K562 (cell line): ENCODE results near the gene EML3. TPM values are rescaled to one million over a fixed set of nuclear protein-coding genes. Genes with fewer than 3 reads are reported as not detected.
A peak's percentile ranks its signal among the peaks of the same experiment; 100 is the strongest.

Source experiments
- MNT ChIP-seq, 2 experiments: fragments of 450-650 bp; conservative IDR thresholded peaks; 2 replicates each; pipeline ENCODE4 v1.6.1; 2017; ENCODE audit warnings: mild to moderate bottlenecking in 2 of 2, moderate library complexity in 2 of 2
- NR2C1 ChIP-seq, 2 experiments: fragments of 450-650 bp; IDR thresholded peaks; 2 replicates each; pipeline ENCODE4 v1.6.1; 2017; ENCODE audit warnings: mild to moderate bottlenecking in 2 of 2, antibody characterized with exemption in 1 of 2, inconsistent platforms in 1 of 2, missing compliant biosample characterization in 1 of 2, missing genetic modification characterization in 1 of 2
- VEZF1 ChIP-seq: fragments of 200-800 bp; sonication (Bioruptor generic); IDR thresholded peaks from 2 replicates; pipeline ENCODE4 v1.6.1; 2017; ENCODE audit warnings: missing genetic modification characterization, missing compliant biosample characterization
- ZBTB11 ChIP-seq, 3 experiments: fragments of 200-800 bp in 1 of 3; fragments of 250-450 bp in 1 of 3; fragments of 450-650 bp in 1 of 3; sonication (Bioruptor Pico) in 1 of 3; sonication (Bioruptor generic) in 1 of 3; formaldehyde crosslinking in 1 of 3; IDR thresholded peaks; 2 replicates each; pipeline versions ENCODE4 v1.6.1 to v1.8.0; 2016 to 2022; ENCODE audit warnings: mild to moderate bottlenecking in 2 of 3, missing genetic modification characterization in 2 of 3, missing compliant biosample characterization in 1 of 3, moderate library complexity in 1 of 3
- ZFX ChIP-seq: sonication (generic); formaldehyde crosslinking; IDR thresholded peaks from 2 replicates; pipeline ENCODE4 v1.8.0; 2022; ENCODE audit warnings: mild to moderate bottlenecking, missing genetic modification reagents, moderate library complexity
- polyA plus RNA-seq, 8 experiments: library from polyadenylated mRNA; depleted of rRNA in 4 of 8; stranded (reverse) in 5 of 8; unstranded in 3 of 8; fragments of >200 nt; fragmentation: Nextera tagmentation in 2 of 8; fragmentation: Illumina TruSeq in 1 of 8; extraction: Ambion mirVana in 2 of 8; extraction: Trizol in 1 of 8; gene quantifications; 2 replicates each; pipeline versions ENCODE4 v1.2.1 to v1.2.3, GENCODE V29; 2011 to 2014; ENCODE audit warnings: inconsistent platforms in 1 of 8, missing spikeins in 1 of 8
- total RNA-seq, 7 experiments: library from RNA; depleted of rRNA in 6 of 7; stranded (reverse); fragments of >200 nt in 6 of 7; fragmentation: Illumina TruSeq in 2 of 7; extraction: Trizol in 2 of 7; gene quantifications; 2 replicates each; pipeline versions ENCODE4 v1.2.1 to v1.2.3, GENCODE V29; 2011 to 2021; ENCODE audit warnings: low replicate concordance in 1 of 7

The EML3 gene
- total and polyA plus RNA-seq, 9 of the 15 experiments (the other 6 are each of a cell fraction or from before 2014, with no cell fraction given) = 0.32 to 90.5 (median 26.4) TPM

GRCh38 chr11:62621567-62622470 lies 9.2 kb upstream of the EML3 start, which contains the start of gene B3GAT3 (continued):
- TF ChIP-seq MNT (conservative IDR thresholded peaks at IDR 0.05) = peak; percentile 99 to 100
- peak; percentile 46; the same call in 1 of the 2 replicates for TF ChIP-seq ZFX (CRISPR knock-in tag)
- TF ChIP-seq NR2C1 (IDR thresholded peaks at IDR 0.05) = peak; percentile 60; the same call in 1 of the 2 replicates
- TF ChIP-seq NR2C1 (tag; IDR thresholded peaks at IDR 0.05) = peak; percentile 67; the same call in 1 of the 2 replicates
- TF ChIP-seq ZBTB11 (CRISPR knock-in tag; IDR thresholded peaks at IDR 0.05) = peak; percentile 88 to 98 (median 95)
- peak; percentile 89 for TF ChIP-seq VEZF1 (CRISPR knock-in tag)
- TF ChIP-seq, all 486 proteins: peak for 168
